GM18907 (cell line): ENCODE results near the gene HECTD1.
"Not testable (repeated sequence)": the region's sequence is repeated elsewhere in the genome, so short reads cannot be mapped to it uniquely, and the experiment has no call there.

Experiments used
- ATAC-seq: cut with Tn5 transposase; IDR thresholded peaks from one replicate; pipeline ENCODE4 v1.9.1; 2021; ENCODE audit warnings: mild to moderate bottlenecking, moderate library complexity; ENCODE audit not compliant: unreplicated experiment

Gene HECTD1

DNA sequence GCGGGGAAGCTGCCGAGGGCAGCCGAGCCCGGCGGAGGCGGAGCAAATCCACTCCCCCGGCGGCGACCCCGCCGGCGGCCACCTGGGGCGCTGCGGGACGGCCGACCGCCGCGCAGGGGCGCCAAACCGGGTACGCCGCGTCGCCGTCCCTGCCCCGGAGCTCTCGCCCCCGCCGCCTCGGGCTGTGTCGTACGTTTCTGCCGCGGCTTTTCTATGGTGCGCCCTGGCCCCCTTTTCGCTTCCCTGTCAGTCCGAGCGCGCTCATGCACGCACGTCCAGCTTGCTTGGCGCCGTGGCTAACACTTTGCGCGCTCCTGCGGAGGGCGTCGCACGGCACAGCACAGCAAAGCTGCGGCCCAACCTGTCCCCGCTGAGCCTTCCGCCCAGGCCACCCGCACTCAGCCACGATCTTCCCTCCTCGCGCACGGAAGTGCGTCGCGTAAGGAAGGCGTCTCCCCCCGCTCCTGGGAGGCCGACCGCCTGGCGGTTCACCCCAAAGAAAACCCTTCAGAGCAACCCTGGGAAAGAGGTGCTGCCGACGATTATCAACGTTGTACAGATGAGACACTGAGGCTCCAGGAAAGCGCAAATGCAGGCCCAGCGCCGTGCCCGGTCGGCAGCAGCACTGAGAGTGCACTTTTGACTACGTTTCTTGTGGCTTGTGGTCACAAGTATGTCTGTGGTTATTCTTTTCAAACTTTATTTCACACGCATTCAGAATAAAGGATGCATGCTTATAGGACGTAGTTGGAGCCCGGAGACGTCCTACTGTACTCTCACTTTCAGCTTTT is at the start of gene HECTD1:
HECTD1 (minus strand) TSS at position 39 of the 791 bp plus-strand sequence. CDS start 1,857 bp downstream, outside the sequence.
- ATAC-seq = peak; percentile 78

DNA sequence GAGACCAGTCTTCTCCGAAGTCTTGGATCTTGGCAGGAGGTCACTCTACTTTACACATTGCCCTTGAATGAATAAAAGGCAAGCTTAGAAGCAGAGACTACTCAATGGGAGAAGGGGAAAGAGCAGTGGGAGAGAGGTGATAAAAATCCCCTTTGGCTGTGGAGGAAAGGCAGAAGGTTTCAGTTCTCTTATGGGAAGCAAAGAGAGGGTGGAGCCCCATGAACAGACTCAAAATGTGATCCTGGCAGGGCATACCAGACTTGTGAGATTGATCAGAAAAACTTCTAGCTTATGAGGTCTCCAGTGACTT is 49.6 kb upstream of the HECTD1 start:
- no peak for ATAC-seq

- no peak for ATAC-seq
These were observed 49.1 kb upstream of the HECTD1 start for GRCh38 chr14:31256534-31257243.

GRCh38 chr14:31255918-31256317 is 48.3 kb upstream of the HECTD1 start:
- ATAC-seq = not testable (repeated sequence)

DNA sequence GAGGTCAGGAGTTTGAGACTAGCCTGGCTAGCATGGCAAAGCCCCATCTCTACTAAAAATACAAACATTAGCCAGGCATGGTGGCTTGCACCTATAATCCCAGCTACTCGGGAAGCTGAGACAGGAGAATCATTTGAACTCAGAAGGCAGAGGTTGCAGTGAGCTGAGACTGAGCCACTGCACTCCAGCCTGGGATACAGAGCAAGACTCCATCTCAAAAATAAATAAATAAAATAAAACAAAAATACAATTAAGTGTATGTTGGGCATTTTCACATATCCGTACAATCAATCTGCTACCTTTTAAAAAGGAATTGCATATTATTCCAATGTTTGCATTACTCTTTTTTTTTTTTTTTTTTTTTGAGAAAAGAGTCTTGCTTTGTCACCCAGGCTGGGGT is 47.7 kb upstream of the HECTD1 start:
- no peak for ATAC-seq

- no peak for ATAC-seq
These were observed 46.3 kb upstream of the HECTD1 start for GRCh38 chr14:31253746-31254471.

DNA sequence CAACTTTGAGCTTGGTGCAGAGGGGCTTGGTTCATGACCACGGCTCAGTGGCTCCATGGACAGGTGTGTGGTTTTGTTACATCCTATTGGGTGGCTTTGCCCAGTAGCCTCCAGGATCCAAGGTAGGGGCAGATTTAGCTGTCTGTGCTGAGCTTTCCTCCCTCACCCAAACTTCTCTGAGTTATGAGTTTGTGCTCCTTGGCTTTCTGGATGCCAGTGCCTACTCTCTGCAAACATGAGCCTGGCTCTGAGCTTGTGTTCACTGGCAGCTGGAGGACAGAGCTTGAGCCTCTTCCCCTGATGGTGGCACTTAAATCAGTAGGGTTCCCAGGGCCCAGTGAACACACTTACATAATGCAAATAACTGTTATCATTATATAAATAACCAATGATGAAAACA is 45.3 kb upstream of the HECTD1 start:
- no peak for ATAC-seq

GRCh38 chr14:31251028-31251958 is 43.7 kb upstream of the HECTD1 start:
- ATAC-seq = no peak

DNA sequence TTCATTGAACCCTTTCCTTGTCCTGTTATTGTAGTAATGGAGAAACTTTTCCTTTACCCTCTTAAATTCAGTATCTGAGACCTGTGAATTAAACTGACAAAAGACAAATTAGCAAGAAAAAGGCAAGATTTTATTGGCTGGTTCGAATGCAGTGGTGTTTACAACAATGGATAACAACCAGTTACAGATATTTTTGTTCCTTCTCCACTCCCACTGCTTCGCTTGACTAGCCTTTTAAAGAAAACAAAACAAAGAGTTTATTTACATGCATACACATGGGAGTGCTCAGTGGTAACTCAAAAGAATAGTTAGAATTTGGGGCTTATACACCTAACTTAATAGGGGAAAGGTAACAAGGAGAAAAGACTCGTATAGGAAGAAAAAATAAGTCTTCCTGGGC is 37.0 kb upstream of the HECTD1 start:
- no peak for ATAC-seq

GRCh38 chr14:31243860-31244259 is 36.3 kb upstream of the HECTD1 start:
- no peak for ATAC-seq

- not testable (repeated sequence) for ATAC-seq
These were observed 34.8 kb upstream of the HECTD1 start for GRCh38 chr14:31242161-31242940.

DNA sequence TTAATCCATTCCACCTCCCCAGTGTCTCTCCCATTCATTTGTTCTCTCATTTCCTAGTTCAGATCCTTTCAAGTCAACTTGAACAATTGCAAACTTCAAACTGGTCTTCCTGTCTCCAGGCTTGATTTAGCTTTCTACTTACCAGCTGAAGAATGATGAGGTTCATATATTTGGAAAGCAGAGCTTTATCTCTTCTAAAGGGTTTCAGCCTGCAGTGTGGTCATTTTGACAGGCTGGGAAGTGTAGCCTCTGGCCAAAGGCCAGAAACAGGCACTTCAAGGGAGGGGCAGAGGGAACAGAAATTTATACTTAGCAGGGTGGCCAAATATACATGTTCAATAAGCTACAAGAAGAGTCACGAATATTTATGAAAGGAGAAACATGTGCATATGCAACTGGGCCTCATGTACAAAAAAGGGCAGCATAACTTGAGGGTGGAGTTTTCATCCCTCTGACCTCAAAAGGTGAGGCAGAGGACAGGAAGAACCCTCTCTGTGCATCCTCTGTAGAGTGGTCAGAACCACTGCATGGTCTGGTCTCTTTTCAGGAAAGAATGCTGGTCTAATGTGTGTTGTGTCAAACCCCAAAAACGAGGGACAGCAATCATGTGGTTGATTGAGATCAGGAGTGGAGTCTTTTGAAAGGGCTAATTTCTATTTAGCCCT is 34.0 kb upstream of the HECTD1 start:
- ATAC-seq = no peak

DNA sequence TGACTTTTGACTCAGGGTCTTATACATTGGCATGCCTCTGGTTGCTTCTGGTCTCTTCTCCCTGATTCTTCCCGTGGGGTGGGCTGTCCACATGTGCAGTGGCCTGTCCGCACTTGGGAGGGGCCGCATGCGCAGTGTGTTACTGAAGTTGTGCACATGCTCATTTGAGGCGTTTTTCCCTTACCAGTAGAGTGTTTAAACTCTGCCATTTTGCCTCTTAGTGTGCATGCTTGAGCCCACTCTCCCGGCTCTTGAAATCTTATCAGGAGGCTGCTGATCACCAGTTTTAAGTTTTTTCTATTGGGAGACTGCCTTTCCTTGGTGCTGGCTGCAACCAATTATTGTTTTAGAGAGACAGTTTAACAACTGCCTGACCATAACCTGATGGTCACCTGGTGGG is 32.1 kb upstream of the HECTD1 start:
- ATAC-seq = no peak

GRCh38 chr14:31235462-31235861 is 27.9 kb upstream of the HECTD1 start:
- no peak for ATAC-seq

- no peak for ATAC-seq
These were observed 24.5 kb upstream of the HECTD1 start for GRCh38 chr14:31232081-31232480.

DNA sequence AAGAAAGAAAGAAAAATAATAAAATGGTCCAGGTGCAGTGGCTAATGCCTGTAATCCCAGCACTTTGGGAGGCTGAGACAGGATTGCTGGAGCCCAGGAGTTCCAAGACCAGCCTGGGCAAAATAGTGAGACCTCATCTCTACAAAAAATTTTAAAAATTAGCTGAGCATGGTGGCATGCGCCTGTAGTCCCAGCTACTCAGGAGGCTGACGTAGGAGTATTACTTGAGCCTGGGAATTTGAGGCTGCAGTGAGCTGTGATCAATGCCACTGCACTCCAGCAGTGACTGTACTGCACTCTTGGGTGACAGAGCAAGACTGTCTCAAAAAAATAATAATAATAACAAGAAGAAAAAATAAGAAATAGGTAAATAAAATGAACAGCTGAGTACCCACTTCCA is 23.7 kb upstream of the HECTD1 start:
- not testable (repeated sequence) for ATAC-seq

DNA sequence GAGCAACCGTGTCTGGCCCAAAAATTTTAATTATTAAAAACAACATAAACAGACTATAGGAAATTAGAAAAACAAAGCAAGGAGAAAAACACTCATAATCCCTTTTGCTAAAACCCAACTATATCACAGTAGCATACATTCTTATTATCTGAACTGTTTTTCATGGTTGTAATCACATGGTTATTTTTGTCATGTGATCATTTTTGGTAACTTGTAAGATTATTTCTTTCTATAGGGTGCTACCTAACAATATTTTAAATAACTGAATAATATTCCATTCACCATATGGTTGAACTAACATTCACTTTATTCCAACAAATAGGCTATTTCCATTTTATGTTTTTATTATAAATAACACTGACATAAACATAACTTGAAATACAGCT is 23.0 kb upstream of the HECTD1 start:
- ATAC-seq = no peak

GRCh38 chr14:31229638-31230572 is 22.3 kb upstream of the HECTD1 start:
- ATAC-seq = no peak
